CD4-positive, alpha-beta T cell treated with Interleukin-21 for 1 hour (primary cell): ENCODE results near the gene LRP8.
"Not testable (repeated sequence)": the region's sequence is repeated elsewhere in the genome, so short reads cannot be mapped to it uniquely, and the experiment has no call there.

Experiments used
- DNase-seq: peaks from one replicate; pipeline ENCODE4 v3.0.0-alpha.2; 2020

LRP8 gene

GRCh38 chr1:53303243-53303642, 24.6 kb downstream of the LRP8 start:
- DNase-seq, result no peak

GRCh38 chr1:53299233-53299632, 28.6 kb downstream of the LRP8 start:
- DNase-seq, result no peak

GRCh38 chr1:53298045-53298637, 29.7 kb downstream of the LRP8 start:
- no peak for DNase-seq

GRCh38 chr1:53297195-53297594, 30.7 kb downstream of the LRP8 start:
- DNase-seq, result no peak

GRCh38 chr1:53296117-53296749, 31.6 kb downstream of the LRP8 start:
- DNase-seq, result no peak

- no peak for DNase-seq
Measured at GRCh38 chr1:53295726-53296116, 32.1 kb downstream of the LRP8 start.

GRCh38 chr1:53295295-53295694, 32.6 kb downstream of the LRP8 start:
- DNase-seq, result no peak

- DNase-seq, result peak; percentile 23
Measured at GRCh38 chr1:53294567-53294966, 33.3 kb downstream of the LRP8 start.

GRCh38 chr1:53294061-53294460, 33.8 kb downstream of the LRP8 start:
- DNase-seq, result no peak

- no peak for DNase-seq
Measured at GRCh38 chr1:53293123-53293522, 34.7 kb downstream of the LRP8 start.

GRCh38 chr1:53292690-53293089, 35.2 kb downstream of the LRP8 start:
- DNase-seq, result no peak

GRCh38 chr1:53291574-53291973, 36.3 kb downstream of the LRP8 start:
- no peak for DNase-seq

GRCh38 chr1:53288790-53289429, 39.0 kb downstream of the LRP8 start:
- no peak for DNase-seq

- DNase-seq, result no peak
Measured at GRCh38 chr1:53288002-53288789, 39.7 kb downstream of the LRP8 start.

GRCh38 chr1:53286955-53287354, 40.9 kb downstream of the LRP8 start:
- DNase-seq, result no peak

GRCh38 chr1:53285969-53286760, 41.7 kb downstream of the LRP8 start:
- no peak for DNase-seq

GRCh38 chr1:53285546-53285945, 42.3 kb downstream of the LRP8 start:
- no peak for DNase-seq

GRCh38 chr1:53284224-53285020, 43.4 kb downstream of the LRP8 start:
- DNase-seq, result no peak

- not testable (repeated sequence) for DNase-seq
Measured at GRCh38 chr1:53283156-53283555, 44.7 kb downstream of the LRP8 start.

- DNase-seq, result no peak
Measured at GRCh38 chr1:53281133-53281532, 46.7 kb downstream of the LRP8 start.

- DNase-seq, result no peak
Measured at GRCh38 chr1:53280496-53280895, 47.4 kb downstream of the LRP8 start.
